GM23338 (cell line): Measurements from ENCODE around the gene KRT17.

Source experiments
- CREB1 ChIP-seq: fragments of 250-450 bp; sonication (Bioruptor Pico); IDR thresholded peaks from 2 replicates; pipeline ENCODE4 v1.5.0; 2020; ENCODE audit warnings: low read depth, mild to moderate bottlenecking, moderate library complexity
- CTCF ChIP-seq, 2 experiments: fragments of 200-600 bp in 1 of 2; sonication (generic) in 1 of 2; conservative IDR thresholded peaks; 2 replicates each; pipeline versions ENCODE4 v1.5.1 to v1.6.1; 2016 to 2017; ENCODE audit warnings: antibody characterized with exemption in 2 of 2, low read depth in 2 of 2, mild to moderate bottlenecking in 2 of 2, moderate library complexity in 1 of 2
- ETS1 ChIP-seq: IDR thresholded peaks from 2 replicates; pipeline ENCODE4 v1.6.1; 2016; ENCODE audit warnings: antibody characterized with exemption
- EZH2 ChIP-seq: fragments of 200-600 bp; sonication (generic); IDR thresholded peaks from one replicate; pipeline ENCODE4 v1.8.0; 2017; ENCODE audit warnings: antibody characterized with exemption, mild to moderate bottlenecking, low read depth; ENCODE audit not compliant: unreplicated experiment
- EZH2phosphoT487 ChIP-seq: fragments of 200-600 bp; sonication (generic); IDR thresholded peaks from one replicate; pipeline ENCODE4 v1.8.1; 2018; ENCODE audit warnings: antibody characterized with exemption; ENCODE audit not compliant: unreplicated experiment
- JUNB ChIP-seq: IDR thresholded peaks from one replicate; pipeline ENCODE4 v1.6.1; 2016; ENCODE audit warnings: antibody characterized with exemption; ENCODE audit not compliant: unreplicated experiment
- NANOG ChIP-seq: IDR thresholded peaks from 2 replicates; pipeline ENCODE4 v1.6.1; 2016; ENCODE audit warnings: antibody characterized with exemption, borderline replicate concordance
- POLR2AphosphoS5 ChIP-seq: IDR thresholded peaks from 2 replicates; pipeline ENCODE4 v1.6.1; 2016; ENCODE audit warnings: antibody characterized with exemption, low read depth
- REST ChIP-seq: IDR thresholded peaks from one replicate; pipeline ENCODE4 v1.6.1; 2018; ENCODE audit warnings: antibody characterized with exemption; ENCODE audit not compliant: unreplicated experiment
- STAT1 ChIP-seq: IDR thresholded peaks from one replicate; pipeline ENCODE4 v1.6.1; 2016; ENCODE audit warnings: antibody characterized with exemption; ENCODE audit not compliant: unreplicated experiment
- ZNF114 ChIP-seq: fragments of 250-450 bp; sonication (Bioruptor Pico); IDR thresholded peaks from 2 replicates; pipeline ENCODE4 v1.5.0; 2020; ENCODE audit warnings: mild to moderate bottlenecking, moderate library complexity

DNA sequence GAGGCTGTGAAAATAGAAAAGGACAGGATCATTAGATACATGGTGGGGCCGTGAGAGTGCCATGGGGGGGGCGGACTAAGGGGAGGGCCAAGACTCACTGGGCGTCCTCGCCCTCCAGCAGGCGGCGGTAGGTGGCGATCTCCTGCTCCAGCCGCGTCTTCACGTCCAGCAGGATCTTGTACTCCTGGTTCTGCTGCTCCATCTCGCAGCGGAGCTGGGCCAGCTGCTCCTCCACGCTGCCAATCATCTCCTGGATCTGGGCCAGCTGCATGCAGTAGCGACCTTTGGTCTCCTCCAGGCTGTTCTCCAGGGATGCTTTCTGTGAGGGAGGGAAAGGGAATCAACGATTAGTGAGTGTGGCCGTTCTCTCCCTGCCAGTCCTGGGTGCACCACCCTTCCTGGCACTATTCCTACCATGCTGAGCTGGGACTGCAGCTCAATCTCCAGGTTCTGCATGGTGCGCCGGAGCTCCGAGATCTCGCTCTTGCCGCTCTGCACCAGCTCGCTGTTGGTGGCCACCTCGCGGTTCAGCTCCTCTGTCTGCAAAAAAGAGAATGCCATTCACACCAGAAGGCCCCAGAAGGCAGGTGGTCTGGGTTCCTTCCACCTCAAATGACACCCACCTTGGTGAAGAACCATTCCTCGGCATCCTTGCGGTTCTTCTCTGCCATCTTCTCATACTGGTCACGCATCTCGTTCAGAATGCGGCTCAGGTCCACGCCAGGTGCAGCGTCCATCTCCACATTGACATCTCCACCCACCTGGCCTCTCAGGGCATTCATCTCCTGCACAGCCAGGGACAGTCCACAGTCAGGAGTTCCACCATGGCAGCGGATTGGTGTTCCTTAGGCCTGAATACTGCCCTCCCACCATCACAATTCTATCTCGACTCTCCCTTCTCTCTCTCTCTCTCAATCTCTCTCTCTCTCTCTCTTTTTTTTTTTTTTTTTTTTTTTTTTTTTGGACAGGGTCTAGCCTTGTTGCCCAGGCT is 40.9 kb downstream of the KRT17 start:
- TF ChIP-seq CTCF (conservative IDR thresholded peaks at IDR 0.05; ENCODE audit: low read depth in 2 of 2) = peak in 1 of 2 experiments; percentile 39; a peak in 2 of 4 replicates
- TF ChIP-seq REST = no peak
- TF ChIP-seq POLR2AphosphoS5 = no peak
- TF ChIP-seq ETS1 = no peak
- no peak for TF ChIP-seq EZH2
- TF ChIP-seq EZH2phosphoT487 = no peak
- no peak for TF ChIP-seq NANOG
- no peak for TF ChIP-seq ZNF114 (CRISPR knock-in tag)
- TF ChIP-seq CREB1 (CRISPR knock-in tag) = no peak
- TF ChIP-seq JUNB = no peak
- TF ChIP-seq STAT1 = no peak
